ENCODE data around the gene UGGT2. TPM values are rescaled to one million over a fixed set of nuclear protein-coding genes. Genes with fewer than 3 reads are reported as not detected.

The UGGT2 gene
- polyA plus RNA-seq, 1 experiment = 30.5 TPM

DNA sequence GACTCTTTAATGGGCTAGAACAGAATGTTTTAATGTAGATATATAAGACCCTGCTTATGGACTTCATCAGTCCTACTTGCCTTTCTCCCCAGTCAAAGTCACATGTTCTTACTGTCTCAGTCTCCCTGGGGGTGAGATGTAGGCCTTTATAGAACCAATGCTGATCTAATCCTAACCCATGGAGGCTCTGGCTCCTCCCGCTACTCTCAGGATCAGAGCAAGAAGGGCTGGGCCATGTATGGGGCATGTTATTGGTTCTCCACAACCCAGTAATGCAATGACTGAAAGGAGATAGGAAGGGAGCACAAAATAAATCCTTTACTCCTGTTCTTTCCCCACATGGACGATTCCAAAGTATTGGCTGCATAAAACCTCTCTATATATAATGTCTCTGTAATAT, 82.3 kb downstream of the UGGT2 start:
- no peak overlapping the region for H3K4me3 ChIP-seq (ENCODE audit: low read depth, low read length)
- H3K27ac ChIP-seq (ENCODE audit: low read depth, low read length) = no peak overlapping the region
- no peak for DNase-seq (ENCODE audit: low read depth, low spot score)
- H3K27me3 ChIP-seq (ENCODE audit: control insufficient read depth, insufficient read depth, low read length) = no peaks in the 10 kb centered on the region
- ChIA-PET CTCF (no interaction called here), POLR2A (no interaction called here)
- H3K9me3 ChIP-seq (ENCODE audit: control insufficient read depth, insufficient read depth, low read length) = no peaks in the 10 kb centered on the region
- TF ChIP-seq, protein P1, sequence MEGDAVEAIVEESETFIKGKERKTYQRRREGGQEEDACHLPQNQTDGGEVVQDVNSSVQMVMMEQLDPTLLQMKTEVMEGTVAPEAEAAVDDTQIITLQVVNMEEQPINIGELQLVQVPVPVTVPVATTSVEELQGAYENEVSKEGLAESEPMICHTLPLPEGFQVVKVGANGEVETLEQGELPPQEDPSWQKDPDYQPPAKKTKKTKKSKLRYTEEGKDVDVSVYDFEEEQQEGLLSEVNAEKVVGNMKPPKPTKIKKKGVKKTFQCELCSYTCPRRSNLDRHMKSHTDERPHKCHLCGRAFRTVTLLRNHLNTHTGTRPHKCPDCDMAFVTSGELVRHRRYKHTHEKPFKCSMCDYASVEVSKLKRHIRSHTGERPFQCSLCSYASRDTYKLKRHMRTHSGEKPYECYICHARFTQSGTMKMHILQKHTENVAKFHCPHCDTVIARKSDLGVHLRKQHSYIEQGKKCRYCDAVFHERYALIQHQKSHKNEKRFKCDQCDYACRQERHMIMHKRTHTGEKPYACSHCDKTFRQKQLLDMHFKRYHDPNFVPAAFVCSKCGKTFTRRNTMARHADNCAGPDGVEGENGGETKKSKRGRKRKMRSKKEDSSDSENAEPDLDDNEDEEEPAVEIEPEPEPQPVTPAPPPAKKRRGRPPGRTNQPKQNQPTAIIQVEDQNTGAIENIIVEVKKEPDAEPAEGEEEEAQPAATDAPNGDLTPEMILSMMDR (IDR thresholded peaks at IDR 0.05; ENCODE audit: low read depth, low read length) = no peak

DNA sequence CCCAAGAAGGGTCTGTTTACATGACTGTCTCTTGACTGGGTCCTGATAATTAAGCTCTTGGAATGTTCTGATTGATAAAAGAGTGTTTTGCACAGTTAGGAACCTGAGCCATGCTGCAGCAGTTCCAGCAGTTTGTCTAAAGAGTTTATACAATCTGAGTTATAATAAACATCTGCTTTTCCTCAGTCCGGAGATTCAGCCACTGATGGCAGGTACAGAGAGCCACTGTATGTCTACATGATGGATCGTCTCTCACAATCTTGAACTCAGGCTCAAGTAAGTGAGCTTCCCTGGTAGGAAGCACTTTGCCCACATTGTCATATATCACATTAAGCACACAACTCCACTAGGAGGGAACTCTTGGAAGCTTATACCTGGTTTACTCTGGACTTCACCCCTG, 84.3 kb downstream of the UGGT2 start:
- no peak for DNase-seq (ENCODE audit: low read depth, low spot score)
- TF ChIP-seq, protein P1 (IDR thresholded peaks at IDR 0.05; ENCODE audit: low read depth, low read length) = no peak
- Histone ChIP-seq H3K4me3 (ENCODE audit: low read depth, low read length) (no peak overlapping the region), H3K27me3 (ENCODE audit: control insufficient read depth, insufficient read depth, low read length) (no peaks in the 10 kb centered on the region), H3K27ac (ENCODE audit: low read depth, low read length) (no peak overlapping the region), H3K9me3 (ENCODE audit: control insufficient read depth, insufficient read depth, low read length) (no peaks in the 10 kb centered on the region)
- CTCF ChIA-PET = no interaction called here
- POLR2A ChIA-PET = no interaction called here

DNA sequence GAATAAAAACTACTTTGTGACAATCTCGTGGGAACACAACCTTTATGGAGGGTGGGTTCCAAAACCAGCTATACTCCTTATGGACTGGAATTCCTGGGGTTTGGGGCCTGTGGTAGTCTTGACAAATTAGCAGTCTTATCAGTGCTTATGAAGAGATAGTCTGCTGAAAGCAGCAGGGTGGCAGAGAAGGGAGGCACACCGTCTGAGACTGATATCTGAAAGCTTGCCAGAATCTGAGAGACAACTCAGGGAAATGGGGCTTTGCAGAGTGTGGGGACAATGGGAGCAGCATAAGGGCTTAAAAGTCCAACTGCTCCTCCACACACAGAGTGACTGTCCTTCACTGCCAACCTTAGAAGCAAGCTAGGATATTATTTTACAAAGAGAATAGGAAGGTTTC, 95.9 kb downstream of the UGGT2 start:
- ChIA-PET CTCF (no interaction called here), POLR2A (no interaction called here)
- H3K27me3 ChIP-seq (ENCODE audit: control insufficient read depth, insufficient read depth, low read length) = no peaks in the 10 kb centered on the region
- TF ChIP-seq, protein P1 (IDR thresholded peaks at IDR 0.05; ENCODE audit: low read depth, low read length) = no peak
- no peak for DNase-seq (ENCODE audit: low read depth, low spot score)
- H3K4me3 ChIP-seq (ENCODE audit: low read depth, low read length) = no peak overlapping the region
- peaks cover 7% of the 10 kb centered on the region; the same call in 1 of the 2 replicates for H3K9me3 ChIP-seq (ENCODE audit: control insufficient read depth, insufficient read depth, low read length)
- H3K27ac ChIP-seq (ENCODE audit: low read depth, low read length) = no peak overlapping the region

DNA sequence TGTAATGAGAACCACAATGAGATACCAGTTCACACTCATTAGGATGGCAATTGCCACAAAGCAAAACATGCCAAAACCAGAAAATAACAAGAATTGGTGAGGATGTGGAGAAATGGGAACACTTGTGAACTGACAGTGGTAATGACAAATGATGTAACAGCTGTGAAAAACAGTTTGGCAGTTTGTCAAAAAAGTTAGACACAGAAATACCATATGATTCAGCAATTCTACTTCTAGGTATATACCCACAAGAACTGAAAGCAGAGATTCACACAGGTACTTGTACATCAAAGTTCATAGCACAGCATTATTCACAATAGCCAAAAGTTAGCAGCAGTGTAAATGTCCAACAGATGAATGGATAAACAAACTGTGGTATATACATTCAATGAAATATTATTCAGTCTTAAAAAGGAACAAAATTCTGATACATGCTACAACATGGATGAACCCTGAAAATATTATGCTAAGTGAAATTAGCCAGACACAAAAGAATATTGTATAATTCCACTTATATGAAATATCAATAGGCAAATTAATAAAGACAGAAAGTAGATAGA, 96.5 kb downstream of the UGGT2 start:
- Histone ChIP-seq H3K9me3 (ENCODE audit: control insufficient read depth, insufficient read depth, low read length) (peaks cover 7% of the 10 kb centered on the region; the same call in 1 of the 2 replicates), H3K27ac (ENCODE audit: low read depth, low read length) (no peak overlapping the region), H3K4me3 (ENCODE audit: low read depth, low read length) (no peak overlapping the region), H3K27me3 (ENCODE audit: control insufficient read depth, insufficient read depth, low read length) (no peaks in the 10 kb centered on the region)
- ChIA-PET POLR2A (no interaction called here), CTCF (no interaction called here)
- no peak for DNase-seq (ENCODE audit: low read depth, low spot score)
- TF ChIP-seq, protein P1 (IDR thresholded peaks at IDR 0.05; ENCODE audit: low read depth, low read length) = no peak

DNA sequence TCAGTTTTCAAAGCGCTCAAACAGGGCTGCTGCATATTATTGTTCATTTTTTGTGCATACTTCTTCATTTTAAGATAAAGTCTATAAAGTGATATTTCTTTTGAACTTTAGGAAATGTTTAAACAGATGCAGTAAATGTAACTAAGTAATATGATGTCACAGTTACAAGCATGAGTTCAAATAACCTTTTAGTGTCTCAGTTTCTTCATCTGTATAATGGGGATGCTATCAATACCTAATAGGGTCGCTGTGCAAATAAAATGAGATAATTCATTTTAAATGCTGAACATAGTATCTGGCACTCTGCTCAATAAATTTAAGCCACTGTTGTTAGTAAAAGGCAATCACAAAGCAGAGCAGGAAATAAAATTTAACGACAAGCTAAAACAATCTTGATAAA, 97.5 kb downstream of the UGGT2 start:
- Histone ChIP-seq H3K4me3 (ENCODE audit: low read depth, low read length) (no peak overlapping the region), H3K9me3 (ENCODE audit: control insufficient read depth, insufficient read depth, low read length) (peaks cover 7% of the 10 kb centered on the region; the same call in 1 of the 2 replicates), H3K27me3 (ENCODE audit: control insufficient read depth, insufficient read depth, low read length) (no peaks in the 10 kb centered on the region), H3K27ac (ENCODE audit: low read depth, low read length) (no peak overlapping the region)
- TF ChIP-seq, protein P1 (IDR thresholded peaks at IDR 0.05; ENCODE audit: low read depth, low read length) = no peak
- no peak for DNase-seq (ENCODE audit: low read depth, low spot score)
- POLR2A ChIA-PET = no interaction called here
- CTCF ChIA-PET = interaction anchor here (0.6 kb wide), 1 partner anchor 63 kb away, joined by 3 read pairs; no protein-coding TSS in a partner anchor

All from AG04450 (cell line).